GM06990 (cell line): ENCODE measurements around the gene FER.
"Not testable (repeated sequence)": the region's sequence is repeated elsewhere in the genome, so short reads cannot be mapped to it uniquely, and the experiment has no call there.

Source experiments
- DNase-seq: peaks from one replicate; pipeline ENCODE4 v3.0.0-alpha.2; 2011; ENCODE audit not compliant: insufficient read length; ENCODE audit errors: extremely low read depth
- H3K27me3 ChIP-seq: replicated peaks from 2 replicates; pipeline ENCODE4 v1.6.0; 2011; ENCODE audit warnings: low read length; ENCODE audit not compliant: control insufficient read depth, insufficient read depth
- H3K36me3 ChIP-seq: 2 replicates; pipeline ENCODE4 v1.5.1; 2011; ENCODE audit warnings: low read length; ENCODE audit not compliant: control insufficient read depth, insufficient read depth
- H3K4me3 ChIP-seq: replicated peaks from 2 replicates; pipeline ENCODE4 v1.5.1; 2011; ENCODE audit warnings: low read depth, mild to moderate bottlenecking, control low read depth, low read length
- TF ChIP-seq, protein P1 (sequence below): IDR thresholded peaks from 2 replicates; pipeline ENCODE4 v1.5.1; 2011; ENCODE audit warnings: low read length, control low read depth, mild to moderate bottlenecking, inconsistent platforms; ENCODE audit not compliant: insufficient read depth, poor library complexity, severe bottlenecking

Gene FER

GRCh38 chr5:108747774-108748400, at the start of gene FER:
Gene FER (plus strand): TSS chr5:108747897. CDS start chr5:108798183, 50,286 bp downstream.
- Histone ChIP-seq H3K36me3 (no peaks in the 10 kb centered on the region), H3K27me3 (no peaks in the 10 kb centered on the region), H3K4me3 (peak within 1 kb of the TSS; percentile 94)
- TF ChIP-seq, protein P1, sequence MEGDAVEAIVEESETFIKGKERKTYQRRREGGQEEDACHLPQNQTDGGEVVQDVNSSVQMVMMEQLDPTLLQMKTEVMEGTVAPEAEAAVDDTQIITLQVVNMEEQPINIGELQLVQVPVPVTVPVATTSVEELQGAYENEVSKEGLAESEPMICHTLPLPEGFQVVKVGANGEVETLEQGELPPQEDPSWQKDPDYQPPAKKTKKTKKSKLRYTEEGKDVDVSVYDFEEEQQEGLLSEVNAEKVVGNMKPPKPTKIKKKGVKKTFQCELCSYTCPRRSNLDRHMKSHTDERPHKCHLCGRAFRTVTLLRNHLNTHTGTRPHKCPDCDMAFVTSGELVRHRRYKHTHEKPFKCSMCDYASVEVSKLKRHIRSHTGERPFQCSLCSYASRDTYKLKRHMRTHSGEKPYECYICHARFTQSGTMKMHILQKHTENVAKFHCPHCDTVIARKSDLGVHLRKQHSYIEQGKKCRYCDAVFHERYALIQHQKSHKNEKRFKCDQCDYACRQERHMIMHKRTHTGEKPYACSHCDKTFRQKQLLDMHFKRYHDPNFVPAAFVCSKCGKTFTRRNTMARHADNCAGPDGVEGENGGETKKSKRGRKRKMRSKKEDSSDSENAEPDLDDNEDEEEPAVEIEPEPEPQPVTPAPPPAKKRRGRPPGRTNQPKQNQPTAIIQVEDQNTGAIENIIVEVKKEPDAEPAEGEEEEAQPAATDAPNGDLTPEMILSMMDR, result no peak
- no peak for DNase-seq

DNA sequence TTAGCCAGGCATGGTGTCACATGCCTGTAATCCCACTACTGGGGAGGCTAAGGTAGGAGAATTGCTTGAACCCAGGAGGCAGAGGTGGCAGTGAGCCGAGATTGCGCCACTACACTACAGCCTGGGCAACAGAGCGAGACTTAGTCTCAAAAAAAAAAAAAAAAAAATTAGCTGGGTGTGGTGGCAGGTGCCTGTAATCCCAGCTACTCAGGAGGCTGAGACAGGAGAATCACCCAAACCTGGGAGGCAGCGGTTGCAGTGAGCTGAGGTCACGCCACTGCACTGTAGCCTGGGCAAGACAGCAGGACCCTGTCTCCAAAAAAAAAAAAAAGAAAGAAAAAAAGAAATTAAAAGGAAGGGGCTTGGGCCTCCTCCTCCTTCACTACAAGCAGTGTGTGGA, 47.3 kb upstream of the FER start:
- H3K27me3 ChIP-seq, DNase-seq, H3K4me3 ChIP-seq, H3K36me3 ChIP-seq: not testable (repeated sequence)

- Histone ChIP-seq H3K4me3 (no peak overlapping the region), H3K36me3 (no peaks in the 10 kb centered on the region), H3K27me3 (no peaks in the 10 kb centered on the region)
- TF ChIP-seq, protein P1, result no peak
- no peak for DNase-seq
These were observed 46.8 kb upstream of the FER start for GRCh38 chr5:108700930-108701329.

DNA sequence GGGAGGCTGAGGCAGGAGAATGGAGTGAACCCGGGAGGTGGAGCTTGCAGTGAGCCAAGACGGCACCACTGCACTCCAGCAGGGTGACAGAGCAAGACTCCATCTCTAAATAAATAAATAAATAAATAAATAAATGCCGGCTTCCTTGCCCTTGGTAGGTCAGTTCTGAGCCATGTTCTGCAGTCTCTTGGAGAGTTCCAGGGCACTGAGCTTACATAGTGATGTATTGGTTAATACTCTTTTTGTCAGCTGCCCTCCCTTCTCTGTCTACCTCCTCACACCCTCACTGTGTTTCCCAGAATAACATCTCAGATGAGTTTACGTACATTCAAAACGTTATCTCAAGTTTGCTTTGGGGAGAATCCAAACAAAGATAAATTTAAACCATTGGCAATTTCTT, 45.2 kb upstream of the FER start:
- TF ChIP-seq, protein P1, result no peak
- Histone ChIP-seq H3K36me3 (no peaks in the 10 kb centered on the region), H3K27me3 (no peaks in the 10 kb centered on the region)

DNA sequence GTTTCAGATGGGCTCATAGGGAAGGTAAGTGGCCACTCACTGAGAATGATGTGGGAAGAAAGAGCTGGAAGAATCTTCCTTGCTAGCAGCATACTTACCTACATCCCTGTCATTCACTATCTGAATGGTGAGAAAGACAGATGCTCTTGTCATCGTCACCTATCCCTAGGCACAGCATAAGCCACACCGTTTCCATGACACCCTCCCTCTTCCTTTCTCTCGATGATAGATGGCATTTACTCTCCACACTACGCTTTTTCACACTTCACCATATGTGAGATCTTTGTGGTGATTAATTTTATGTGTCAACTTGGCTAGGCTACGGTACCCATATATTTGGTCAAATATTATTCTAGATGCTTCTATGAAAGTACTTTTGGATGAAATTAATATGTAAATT, 44.4 kb upstream of the FER start:
- TF ChIP-seq, protein P1, result no peak
- no peak overlapping the region for H3K4me3 ChIP-seq
- no peaks in the 10 kb centered on the region for H3K27me3 ChIP-seq
- no peaks in the 10 kb centered on the region for H3K36me3 ChIP-seq
- no peak for DNase-seq

More for the DNA sequence above, 45.2 kb upstream of the FER start:
- H3K4me3 ChIP-seq, result no peak overlapping the region
- no peak for DNase-seq

GRCh38 chr5:108707141-108707540, 40.6 kb upstream of the FER start:
- H3K36me3 ChIP-seq, result no peaks in the 10 kb centered on the region
- no peaks in the 10 kb centered on the region for H3K27me3 ChIP-seq
- TF ChIP-seq, protein P1, result no peak
- no peak for DNase-seq
- H3K4me3 ChIP-seq, result no peak overlapping the region
